ENCODE measurements around the gene BABAM1. TPM values are rescaled to one million over a fixed set of nuclear protein-coding genes. Genes with fewer than 3 reads are reported as not detected.
A peak's percentile ranks its signal among the peaks of the same experiment; 100 is the strongest.

BABAM1 gene
- total RNA-seq, 1 donor, result 59.3 TPM

- TF ChIP-seq CTCF (IDR thresholded peaks at IDR 0.05; ENCODE audit: insufficient read depth, low read length), result no peak
- no peak for DNase-seq (ENCODE audit: low read depth)
- H3K4me3 ChIP-seq (ENCODE audit: low read depth, low read length), result no peak overlapping the region
Measured at GRCh38 chr19:17318966-17319365, 51.7 kb downstream of the BABAM1 start.

GRCh38 chr19:17319473-17320238, 52.4 kb downstream of the BABAM1 start:
- DNase-seq (ENCODE audit: low read depth), result no peak

GRCh38 chr19:17320435-17320834, 53.2 kb downstream of the BABAM1 start:
- no peak for TF ChIP-seq CTCF (IDR thresholded peaks at IDR 0.05; ENCODE audit: insufficient read depth, low read length)
- DNase-seq (ENCODE audit: low read depth), result no peak

More at GRCh38 chr19:17319473-17320238, 52.4 kb downstream of the BABAM1 start:
- TF ChIP-seq CTCF (IDR thresholded peaks at IDR 0.05; ENCODE audit: insufficient read depth, low read length), result no peak
- no peak overlapping the region for H3K4me3 ChIP-seq (ENCODE audit: low read depth, low read length)

GRCh38 chr19:17321655-17322489, 54.6 kb downstream of the BABAM1 start:
- DNase-seq (ENCODE audit: low read depth), result no peak
- no peak for TF ChIP-seq CTCF (IDR thresholded peaks at IDR 0.05; ENCODE audit: insufficient read depth, low read length)
- no peak overlapping the region for H3K4me3 ChIP-seq (ENCODE audit: low read depth, low read length)

More at GRCh38 chr19:17320435-17320834, 53.2 kb downstream of the BABAM1 start:
- H3K4me3 ChIP-seq (ENCODE audit: low read depth, low read length), result no peak overlapping the region

- H3K4me3 ChIP-seq (ENCODE audit: low read depth, low read length), result no peak overlapping the region
- TF ChIP-seq CTCF (IDR thresholded peaks at IDR 0.05; ENCODE audit: insufficient read depth, low read length), result no peak
- DNase-seq (ENCODE audit: low read depth), result peak; percentile 12
Measured at GRCh38 chr19:17322854-17323253, 55.6 kb downstream of the BABAM1 start.

GRCh38 chr19:17323300-17323963, 56.2 kb downstream of the BABAM1 start:
- DNase-seq (ENCODE audit: low read depth), result no peak
- no peak for TF ChIP-seq CTCF (IDR thresholded peaks at IDR 0.05; ENCODE audit: insufficient read depth, low read length)

More at GRCh38 chr19:17323300-17323963, 56.2 kb downstream of the BABAM1 start:
- no peak overlapping the region for H3K4me3 ChIP-seq (ENCODE audit: low read depth, low read length)
